Lower leg skin (tissue), 4 donors: ENCODE data around the gene RBM20. TPM values are rescaled to one million over a fixed set of nuclear protein-coding genes. Genes with fewer than 3 reads are reported as not detected.

Source experiments
- DNase-seq, 2 donors: peaks; one replicate each; pipeline ENCODE4 v3.0.0-alpha.2; 2019; ENCODE audit warnings: low spot score in 2 of 2
- H3K4me3 ChIP-seq: fragments of 200-600 bp; sonication (generic); 2 replicates; pipeline ENCODE4 v1.5.1; 2017; ENCODE audit warnings: mild to moderate bottlenecking, low read depth; ENCODE audit not compliant: poor library complexity, severe bottlenecking
- CTCF ChIP-seq, 3 donors: fragments of 450-650 bp; IDR thresholded peaks; one replicate each; pipeline ENCODE4 v1.5.1; 2016; ENCODE audit warnings: antibody characterized with exemption in 3 of 3, mild to moderate bottlenecking in 3 of 3, moderate library complexity in 2 of 3
- POLR2A ChIP-seq, 2 donors: fragments of 450-650 bp; IDR thresholded peaks; one replicate each; pipeline ENCODE4 v1.6.1; 2016 to 2017; ENCODE audit warnings: antibody characterized with exemption in 2 of 2, mild to moderate bottlenecking in 1 of 2, moderate library complexity in 1 of 2
- WGBS, 2 donors: methylation state at CpG; one replicate each; pipeline ENCODE4 v1.1.5; 2018; 5-methylcytosine and 5-hydroxymethylcytosine counted together
- intact Hi-C: fragments of 100-400 bp; cut with DNase I; formaldehyde crosslinking; loops from one replicate; pipeline ENCODE4 v1.15.0; 2023; ENCODE audit warnings: low total_unique reads
- total RNA-seq, 4 donors: library from RNA; depleted of rRNA; stranded (reverse); fragments of >200 nt; gene quantifications; one replicate each; pipeline ENCODE4 v1.1.0, GENCODE V29; 2016

RBM20 gene
- total RNA-seq, 4 donors from 2014 or later, result 0.66 to 6.2 (median 3.5) TPM

GRCh38 chr10:110840923-110841428 lies 196.8 kb downstream of the RBM20 start:
- 79 to 81% methylated on average over 3 of the region's 3 CpGs for WGBS, 2 donors
- no peak for DNase-seq
- TF ChIP-seq CTCF (IDR thresholded peaks at IDR 0.05), result no peak
- TF ChIP-seq POLR2A (IDR thresholded peaks at IDR 0.05), result no peak
- intact Hi-C loops, result no loop called here
- no peak overlapping the region for H3K4me3 ChIP-seq

- H3K4me3 ChIP-seq, result no peak overlapping the region
- intact Hi-C loops, result no loop called here
- DNase-seq, result peak in 1 of 2 donors; percentile 58
- 90% methylated on average over 9 of the region's 9 CpGs for WGBS, 2 donors
- TF ChIP-seq POLR2A (IDR thresholded peaks at IDR 0.05), result no peak
- TF ChIP-seq CTCF (IDR thresholded peaks at IDR 0.05), result no peak
Observed at GRCh38 chr10:110841767-110842267, 197.7 kb downstream of the RBM20 start.

GRCh38 chr10:110842326-110842904 lies 198.3 kb downstream of the RBM20 start:
- DNase-seq, result peak in 1 of 2 donors; percentile 74
- intact Hi-C loops, result no loop called here
- 71 to 74% methylated on average over 7 of the region's 7 CpGs for WGBS, 2 donors
- TF ChIP-seq CTCF (IDR thresholded peaks at IDR 0.05), result no peak
- TF ChIP-seq POLR2A (IDR thresholded peaks at IDR 0.05), result no peak
- no peak overlapping the region for H3K4me3 ChIP-seq

GRCh38 chr10:110843031-110843430 lies 198.9 kb downstream of the RBM20 start:
- peak in 1 of 2 donors; percentile 84 for DNase-seq
- intact Hi-C loops, result no loop called here
- H3K4me3 ChIP-seq, result no peak overlapping the region
- TF ChIP-seq CTCF (IDR thresholded peaks at IDR 0.05) (no peak), POLR2A (IDR thresholded peaks at IDR 0.05) (no peak)
- 51% methylated on average over 2 of the region's 2 CpGs for WGBS, 2 donors

- intact Hi-C loops, result no loop called here
- no peak for TF ChIP-seq POLR2A (IDR thresholded peaks at IDR 0.05)
- no peak for TF ChIP-seq CTCF (IDR thresholded peaks at IDR 0.05)
- DNase-seq, result peak in 1 of 2 donors; percentile 64
- no peak overlapping the region for H3K4me3 ChIP-seq
- 73% methylated on average over 8 of the region's 8 CpGs for WGBS, 2 donors
Observed at GRCh38 chr10:110843796-110844616, 199.9 kb downstream of the RBM20 start.
